Measurements from ENCODE around the gene UGT1A3. TPM values are rescaled to one million over a fixed set of nuclear protein-coding genes. Genes with fewer than 3 reads are reported as not detected.

Gene UGT1A3
- total RNA-seq, 1 donor from 2014 or later, result 0.19 TPM

- Mint-ChIP-seq H3K4me3 (no peak overlapping the region), H3K27ac (no peak overlapping the region), H3K4me1 (ENCODE audit: unreplicated experiment) (no peaks in the 10 kb centered on the region), H3K9me3 (no peaks in the 10 kb centered on the region), H3K27me3 (peaks cover 27% of the 10 kb centered on the region), H3K36me3 (no peaks in the 10 kb centered on the region)
- no peak for DNase-seq (ENCODE audit: extremely low spot score, unreplicated experiment)
- TF ChIP-seq, protein P1, sequence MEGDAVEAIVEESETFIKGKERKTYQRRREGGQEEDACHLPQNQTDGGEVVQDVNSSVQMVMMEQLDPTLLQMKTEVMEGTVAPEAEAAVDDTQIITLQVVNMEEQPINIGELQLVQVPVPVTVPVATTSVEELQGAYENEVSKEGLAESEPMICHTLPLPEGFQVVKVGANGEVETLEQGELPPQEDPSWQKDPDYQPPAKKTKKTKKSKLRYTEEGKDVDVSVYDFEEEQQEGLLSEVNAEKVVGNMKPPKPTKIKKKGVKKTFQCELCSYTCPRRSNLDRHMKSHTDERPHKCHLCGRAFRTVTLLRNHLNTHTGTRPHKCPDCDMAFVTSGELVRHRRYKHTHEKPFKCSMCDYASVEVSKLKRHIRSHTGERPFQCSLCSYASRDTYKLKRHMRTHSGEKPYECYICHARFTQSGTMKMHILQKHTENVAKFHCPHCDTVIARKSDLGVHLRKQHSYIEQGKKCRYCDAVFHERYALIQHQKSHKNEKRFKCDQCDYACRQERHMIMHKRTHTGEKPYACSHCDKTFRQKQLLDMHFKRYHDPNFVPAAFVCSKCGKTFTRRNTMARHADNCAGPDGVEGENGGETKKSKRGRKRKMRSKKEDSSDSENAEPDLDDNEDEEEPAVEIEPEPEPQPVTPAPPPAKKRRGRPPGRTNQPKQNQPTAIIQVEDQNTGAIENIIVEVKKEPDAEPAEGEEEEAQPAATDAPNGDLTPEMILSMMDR (conservative IDR thresholded peaks at IDR 0.05), result no peak
Observed at GRCh38 chr2:233764761-233765160, 35.9 kb downstream of the UGT1A3 start.

DNA sequence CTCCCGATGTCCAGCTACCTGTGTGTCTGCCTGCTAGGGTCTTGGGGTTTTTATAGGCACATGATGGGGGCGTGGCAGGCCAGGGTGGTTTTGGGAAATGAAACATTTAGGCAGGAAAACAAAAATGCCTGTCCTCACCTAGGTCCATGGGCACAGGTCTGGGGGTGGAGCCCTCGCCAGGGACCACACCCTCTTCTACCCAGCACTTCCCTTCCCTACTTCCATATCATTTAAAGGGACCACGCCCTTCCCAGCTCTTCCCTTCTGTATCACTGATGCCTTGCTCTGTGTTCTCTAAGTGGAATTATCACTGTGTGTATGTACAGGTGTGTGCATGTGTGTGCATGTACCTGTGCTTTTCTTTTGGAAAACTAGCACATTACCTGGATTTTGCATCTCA lies 37.6 kb downstream of the UGT1A3 start:
- H3K27me3 Mint-ChIP-seq, result peaks cover 33% of the 10 kb centered on the region
- no peaks in the 10 kb centered on the region for H3K9me3 Mint-ChIP-seq
- no peak overlapping the region for H3K27ac Mint-ChIP-seq
- H3K4me1 Mint-ChIP-seq (ENCODE audit: unreplicated experiment), result no peaks in the 10 kb centered on the region
- no peaks in the 10 kb centered on the region for H3K36me3 Mint-ChIP-seq
- no peak for DNase-seq (ENCODE audit: extremely low spot score, unreplicated experiment)
- H3K4me3 Mint-ChIP-seq, result no peak overlapping the region
- TF ChIP-seq, protein P1 (conservative IDR thresholded peaks at IDR 0.05), result no peak

- no peak for DNase-seq (ENCODE audit: extremely low spot score, unreplicated experiment)
- TF ChIP-seq, protein P1 (conservative IDR thresholded peaks at IDR 0.05), result no peak
- peaks cover 33% of the 10 kb centered on the region for H3K27me3 Mint-ChIP-seq
- H3K36me3 Mint-ChIP-seq, result no peaks in the 10 kb centered on the region
- H3K4me1 Mint-ChIP-seq (ENCODE audit: unreplicated experiment), result no peaks in the 10 kb centered on the region
- no peak overlapping the region for H3K4me3 Mint-ChIP-seq
- H3K9me3 Mint-ChIP-seq, result no peaks in the 10 kb centered on the region
- no peak overlapping the region for H3K27ac Mint-ChIP-seq
Observed at GRCh38 chr2:233768076-233768475, 39.2 kb downstream of the UGT1A3 start.

- TF ChIP-seq, protein P1 (conservative IDR thresholded peaks at IDR 0.05), result no peak
- no peaks in the 10 kb centered on the region for H3K4me1 Mint-ChIP-seq (ENCODE audit: unreplicated experiment)
- H3K36me3 Mint-ChIP-seq, result no peaks in the 10 kb centered on the region
- H3K27me3 Mint-ChIP-seq, result peaks cover 23% of the 10 kb centered on the region
- DNase-seq (ENCODE audit: extremely low spot score, unreplicated experiment), result no peak
- H3K4me3 Mint-ChIP-seq, result no peak overlapping the region
- H3K9me3 Mint-ChIP-seq, result no peaks in the 10 kb centered on the region
- no peak overlapping the region for H3K27ac Mint-ChIP-seq
Observed at GRCh38 chr2:233769260-233769659, 40.4 kb downstream of the UGT1A3 start.

DNA sequence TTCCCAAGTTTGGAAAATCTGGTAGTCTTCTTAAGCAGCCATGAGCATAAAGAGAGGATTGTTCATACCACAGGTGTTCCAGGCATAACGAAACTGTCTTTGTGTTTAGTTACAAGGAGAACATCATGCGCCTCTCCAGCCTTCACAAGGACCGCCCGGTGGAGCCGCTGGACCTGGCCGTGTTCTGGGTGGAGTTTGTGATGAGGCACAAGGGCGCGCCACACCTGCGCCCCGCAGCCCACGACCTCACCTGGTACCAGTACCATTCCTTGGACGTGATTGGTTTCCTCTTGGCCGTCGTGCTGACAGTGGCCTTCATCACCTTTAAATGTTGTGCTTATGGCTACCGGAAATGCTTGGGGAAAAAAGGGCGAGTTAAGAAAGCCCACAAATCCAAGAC lies 43.3 kb downstream of the UGT1A3 start:
- Mint-ChIP-seq H3K27ac (no peak overlapping the region), H3K4me3 (no peak overlapping the region), H3K4me1 (ENCODE audit: unreplicated experiment) (no peaks in the 10 kb centered on the region), H3K27me3 (peaks cover 14% of the 10 kb centered on the region), H3K36me3 (no peaks in the 10 kb centered on the region), H3K9me3 (peaks cover 3% of the 10 kb centered on the region)
- TF ChIP-seq, protein P1 (conservative IDR thresholded peaks at IDR 0.05), result no peak
- no peak for DNase-seq (ENCODE audit: extremely low spot score, unreplicated experiment)

DNA sequence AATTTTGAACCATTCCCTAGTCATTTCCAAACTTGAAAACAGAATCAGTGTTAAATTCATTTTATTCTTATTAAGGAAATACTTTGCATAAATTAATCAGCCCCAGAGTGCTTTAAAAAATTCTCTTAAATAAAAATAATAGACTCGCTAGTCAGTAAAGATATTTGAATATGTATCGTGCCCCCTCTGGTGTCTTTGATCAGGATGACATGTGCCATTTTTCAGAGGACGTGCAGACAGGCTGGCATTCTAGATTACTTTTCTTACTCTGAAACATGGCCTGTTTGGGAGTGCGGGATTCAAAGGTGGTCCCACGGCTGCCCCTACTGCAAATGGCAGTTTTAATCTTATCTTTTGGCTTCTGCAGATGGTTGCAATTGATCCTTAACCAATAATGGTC lies 43.7 kb downstream of the UGT1A3 start:
- H3K4me3 Mint-ChIP-seq, result no peak overlapping the region
- no peak overlapping the region for H3K27ac Mint-ChIP-seq
- peaks cover 18% of the 10 kb centered on the region for H3K27me3 Mint-ChIP-seq
- TF ChIP-seq, protein P1 (conservative IDR thresholded peaks at IDR 0.05), result no peak
- H3K4me1 Mint-ChIP-seq (ENCODE audit: unreplicated experiment), result no peaks in the 10 kb centered on the region
- DNase-seq (ENCODE audit: extremely low spot score, unreplicated experiment), result no peak
- H3K9me3 Mint-ChIP-seq, result peaks cover 3% of the 10 kb centered on the region
- H3K36me3 Mint-ChIP-seq, result no peaks in the 10 kb centered on the region

Data from type B pancreatic cell (in vitro differentiated cells).